CD4-positive, alpha-beta T cell (primary cell): ENCODE measurements around the gene PRND. TPM values are rescaled to one million over a fixed set of nuclear protein-coding genes. Genes with fewer than 3 reads are reported as not detected.

Source experiments
- ATAC-seq: fragments of 200-7000 bp; cut with Tn5 transposase; one replicate; pipeline ENCODE4 v1.10.0; 2022; ENCODE audit warnings: mild to moderate bottlenecking; ENCODE audit not compliant: poor library complexity
- CTCF ChIA-PET: fragments of 350-600 bp; sonication (Branson Sonifier 250); formaldehyde crosslinking; loops from one replicate; lab custom pipeline; 2021; ENCODE audit warnings: antibody characterized with exemption, inconsistent platforms; lab: Charles Lee
- POLR2A ChIA-PET: fragments of 350-600 bp; sonication (Branson Sonifier 250); formaldehyde crosslinking; loops from one replicate; lab custom pipeline; 2021; ENCODE audit warnings: antibody characterized with exemption, inconsistent platforms; lab: Charles Lee
- DNase-seq, 14 experiments: peaks; one replicate each; pipeline ENCODE4 v3.0.0-alpha.2; 2013 to 2020; ENCODE audit warnings: mixed read lengths in 2 of 14
- H3K27ac ChIP-seq, 2 donors: one replicate each; pipeline versions ENCODE4 v1.5.1 to v1.7.0; 2013; ENCODE audit warnings: low read length in 2 of 2, low read depth in 1 of 2, mild to moderate bottlenecking in 1 of 2
- H3K27me3 ChIP-seq, 2 experiments: 1 replicate in 1 of 2; 2 replicates in 1 of 2; pipeline versions ENCODE4 v1.6.1 to v1.7.0; 2013; ENCODE audit warnings: low read length in 2 of 2, control low read depth in 1 of 2, mild to moderate bottlenecking in 1 of 2, moderate library complexity in 1 of 2; ENCODE audit not compliant: insufficient read depth in 2 of 2, control insufficient read depth in 1 of 2
- H3K36me3 ChIP-seq: one replicate; pipeline ENCODE4 v1.6.1; 2013; ENCODE audit warnings: low read length, control low read depth; ENCODE audit not compliant: insufficient read depth
- H3K4me1 ChIP-seq: one replicate; pipeline ENCODE4 v1.6.1; 2013; ENCODE audit warnings: low read length, control low read depth; ENCODE audit not compliant: insufficient read depth
- H3K4me3 ChIP-seq: one replicate; pipeline ENCODE4 v1.5.1; 2013; ENCODE audit warnings: mild to moderate bottlenecking, low read length, moderate library complexity
- H3K9me3 ChIP-seq, 2 experiments: 1 replicate in 1 of 2; 2 replicates in 1 of 2; pipeline versions ENCODE4 v1.6.1 to v1.7.0; 2013; ENCODE audit warnings: low read length in 2 of 2, mild to moderate bottlenecking in 2 of 2, control low read depth in 1 of 2, moderate library complexity in 1 of 2; ENCODE audit not compliant: control insufficient read depth in 1 of 2, insufficient read depth in 1 of 2
- H3K27ac Mint-ChIP-seq: one replicate; pipeline ENCODE4 v1.8.0; 2020; ENCODE audit warnings: mixed read lengths
- H3K27me3 Mint-ChIP-seq: one replicate; pipeline ENCODE4 v1.8.0; 2021; ENCODE audit warnings: mixed read lengths
- H3K36me3 Mint-ChIP-seq: one replicate; pipeline ENCODE4 v1.8.0; 2021; ENCODE audit warnings: low read depth, mixed read lengths
- H3K4me1 Mint-ChIP-seq: one replicate; pipeline ENCODE4 v1.8.0; 2021; ENCODE audit warnings: low read depth, mixed read lengths
- H3K4me3 Mint-ChIP-seq: one replicate; pipeline ENCODE4 v1.8.0; 2020; ENCODE audit warnings: mild to moderate bottlenecking, mixed read lengths
- H3K9me3 Mint-ChIP-seq: one replicate; pipeline ENCODE4 v1.8.0; 2020; ENCODE audit warnings: mixed read lengths
- intact Hi-C, 2 experiments: fragments of 100-400 bp; cut with DNase I in 1 of 2; cut with micrococcal nuclease in 1 of 2; formaldehyde crosslinking; loops; one replicate each; pipeline versions ENCODE4 v1.15.1 to v1.9.0; 2023 to 2025; cut with DNase I, micrococcal nuclease
- total RNA-seq, 174 experiments: library from RNA in 2 of 174; stranded (reverse) in 2 of 174; gene quantifications; one replicate each; pipeline ENCODE4 v1.2.3 and lab custom pipeline; 2021 to 2026
- TF ChIP-seq, protein P1 (sequence below): fragments of 200-600 bp; IDR thresholded peaks from one replicate; pipeline ENCODE4 v1.8.0; 2022; ENCODE audit warnings: antibody characterized with exemption, mild to moderate bottlenecking

Gene PRND
- total RNA-seq, 2 experiments from 2014 or later: not detected

GRCh38 chr20:4737857-4738627, 16.3 kb downstream of the PRND start:
- no peaks in the 10 kb centered on the region for H3K9me3 ChIP-seq
- H3K36me3 ChIP-seq: no peaks in the 10 kb centered on the region
- Mint-ChIP-seq H3K4me3 (no peak overlapping the region), H3K4me1 (peaks cover 5% of the 10 kb centered on the region), H3K27me3 (peaks cover 31% of the 10 kb centered on the region), H3K27ac (no peak overlapping the region), H3K36me3 (no peaks in the 10 kb centered on the region), H3K9me3 (no peaks in the 10 kb centered on the region)
- DNase-seq: no peak
- peaks cover 0 to 5% of the 10 kb centered on the region in 2 experiments for H3K27me3 ChIP-seq
- no peak overlapping the region for H3K4me3 ChIP-seq
- H3K4me1 ChIP-seq: peaks cover 5% of the 10 kb centered on the region
- no peak overlapping the region for H3K27ac ChIP-seq
- intact Hi-C loops: no loop called here
- ChIA-PET POLR2A (no interaction called here), CTCF (no interaction called here)
- no peak for ATAC-seq
- TF ChIP-seq, protein P1, sequence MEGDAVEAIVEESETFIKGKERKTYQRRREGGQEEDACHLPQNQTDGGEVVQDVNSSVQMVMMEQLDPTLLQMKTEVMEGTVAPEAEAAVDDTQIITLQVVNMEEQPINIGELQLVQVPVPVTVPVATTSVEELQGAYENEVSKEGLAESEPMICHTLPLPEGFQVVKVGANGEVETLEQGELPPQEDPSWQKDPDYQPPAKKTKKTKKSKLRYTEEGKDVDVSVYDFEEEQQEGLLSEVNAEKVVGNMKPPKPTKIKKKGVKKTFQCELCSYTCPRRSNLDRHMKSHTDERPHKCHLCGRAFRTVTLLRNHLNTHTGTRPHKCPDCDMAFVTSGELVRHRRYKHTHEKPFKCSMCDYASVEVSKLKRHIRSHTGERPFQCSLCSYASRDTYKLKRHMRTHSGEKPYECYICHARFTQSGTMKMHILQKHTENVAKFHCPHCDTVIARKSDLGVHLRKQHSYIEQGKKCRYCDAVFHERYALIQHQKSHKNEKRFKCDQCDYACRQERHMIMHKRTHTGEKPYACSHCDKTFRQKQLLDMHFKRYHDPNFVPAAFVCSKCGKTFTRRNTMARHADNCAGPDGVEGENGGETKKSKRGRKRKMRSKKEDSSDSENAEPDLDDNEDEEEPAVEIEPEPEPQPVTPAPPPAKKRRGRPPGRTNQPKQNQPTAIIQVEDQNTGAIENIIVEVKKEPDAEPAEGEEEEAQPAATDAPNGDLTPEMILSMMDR: no peak

- intact Hi-C loops: loop anchor here (5.0 kb wide), 1 partner anchor 216 kb away; no protein-coding TSS in a partner anchor
- Mint-ChIP-seq H3K27me3 (peaks cover 17% of the 10 kb centered on the region), H3K4me1 (peaks cover 5% of the 10 kb centered on the region), H3K27ac (no peak overlapping the region), H3K36me3 (no peaks in the 10 kb centered on the region), H3K4me3 (no peak overlapping the region), H3K9me3 (no peaks in the 10 kb centered on the region)
- ATAC-seq (peak; percentile 26), DNase-seq (peak; percentile 51 to 78 (median 59))
- Histone ChIP-seq H3K36me3 (no peaks in the 10 kb centered on the region), H3K4me3 (no peak overlapping the region), H3K4me1 (peaks cover 5% of the 10 kb centered on the region), H3K27me3 (peaks cover 0 to 3% of the 10 kb centered on the region in 2 experiments), H3K27ac (no peak overlapping the region), H3K9me3 (no peaks in the 10 kb centered on the region)
- ChIA-PET POLR2A (interaction anchor here (0.9 kb wide), 1 partner anchor 127 kb away, joined by 3 read pairs; no protein-coding TSS in a partner anchor), CTCF (interaction anchor here (0.9 to 1.1 kb wide), 2 partner anchors 9 to 106 kb away, joined by 3 read pairs; no protein-coding TSS in a partner anchor)
- TF ChIP-seq, protein P1: peak; percentile 92
Measured at GRCh38 chr20:4740774-4741431, 19.2 kb downstream of the PRND start.

GRCh38 chr20:4748847-4749246, 27.1 kb downstream of the PRND start:
- Histone ChIP-seq H3K36me3 (no peaks in the 10 kb centered on the region), H3K27ac (no peak overlapping the region), H3K4me1 (no peaks in the 10 kb centered on the region), H3K9me3 (peaks cover 0 to 3% of the 10 kb centered on the region in 2 experiments), H3K27me3 (no peaks in the 10 kb centered on the region), H3K4me3 (no peak overlapping the region)
- no peaks in the 10 kb centered on the region for H3K36me3 Mint-ChIP-seq
- no peaks in the 10 kb centered on the region for H3K4me1 Mint-ChIP-seq
- H3K27ac Mint-ChIP-seq: no peak overlapping the region
- no peak for ATAC-seq
- H3K9me3 Mint-ChIP-seq: no peaks in the 10 kb centered on the region
- intact Hi-C loops: no loop called here
- ChIA-PET POLR2A (no interaction called here), CTCF (no interaction called here)
- TF ChIP-seq, protein P1: no peak
- DNase-seq: no peak
- H3K4me3 Mint-ChIP-seq: no peak overlapping the region
- H3K27me3 Mint-ChIP-seq: peaks cover 5% of the 10 kb centered on the region
